GM12874 (cell line): Measurements from ENCODE around the gene HUNK.

Source experiments
- TF ChIP-seq, protein P1 (sequence below): IDR thresholded peaks from 2 replicates; pipeline ENCODE4 v1.5.1; 2011; ENCODE audit warnings: low read depth, mild to moderate bottlenecking, control low read depth, low read length, moderate library complexity; ENCODE audit not compliant: insufficient read depth

HUNK gene

GRCh38 chr21:31900121-31900895 is 27.5 kb downstream of the HUNK start:
- TF ChIP-seq, protein P1, sequence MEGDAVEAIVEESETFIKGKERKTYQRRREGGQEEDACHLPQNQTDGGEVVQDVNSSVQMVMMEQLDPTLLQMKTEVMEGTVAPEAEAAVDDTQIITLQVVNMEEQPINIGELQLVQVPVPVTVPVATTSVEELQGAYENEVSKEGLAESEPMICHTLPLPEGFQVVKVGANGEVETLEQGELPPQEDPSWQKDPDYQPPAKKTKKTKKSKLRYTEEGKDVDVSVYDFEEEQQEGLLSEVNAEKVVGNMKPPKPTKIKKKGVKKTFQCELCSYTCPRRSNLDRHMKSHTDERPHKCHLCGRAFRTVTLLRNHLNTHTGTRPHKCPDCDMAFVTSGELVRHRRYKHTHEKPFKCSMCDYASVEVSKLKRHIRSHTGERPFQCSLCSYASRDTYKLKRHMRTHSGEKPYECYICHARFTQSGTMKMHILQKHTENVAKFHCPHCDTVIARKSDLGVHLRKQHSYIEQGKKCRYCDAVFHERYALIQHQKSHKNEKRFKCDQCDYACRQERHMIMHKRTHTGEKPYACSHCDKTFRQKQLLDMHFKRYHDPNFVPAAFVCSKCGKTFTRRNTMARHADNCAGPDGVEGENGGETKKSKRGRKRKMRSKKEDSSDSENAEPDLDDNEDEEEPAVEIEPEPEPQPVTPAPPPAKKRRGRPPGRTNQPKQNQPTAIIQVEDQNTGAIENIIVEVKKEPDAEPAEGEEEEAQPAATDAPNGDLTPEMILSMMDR = no peak

DNA sequence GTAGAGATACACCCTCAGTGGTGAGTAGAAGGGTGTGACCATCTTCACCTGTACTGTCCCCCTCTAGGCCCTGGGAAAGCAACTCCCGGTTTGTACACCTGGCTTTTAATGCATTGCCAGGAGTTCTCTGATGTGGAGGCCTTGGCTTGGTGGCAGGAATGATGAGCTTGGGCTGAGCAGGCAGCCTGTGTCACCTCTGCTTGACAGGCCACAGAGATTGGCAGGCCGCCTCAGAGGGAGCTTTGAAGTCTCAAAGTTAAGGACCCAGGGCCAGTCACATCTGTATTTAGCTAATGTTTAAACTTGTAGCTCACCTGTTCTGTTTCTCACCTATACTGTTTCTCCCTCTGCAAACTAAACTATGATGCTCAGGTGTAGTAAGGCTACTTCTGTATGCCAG is 28.5 kb downstream of the HUNK start:
- TF ChIP-seq, protein P1 = no peak

GRCh38 chr21:31902438-31902837 is 29.6 kb downstream of the HUNK start:
- TF ChIP-seq, protein P1 = no peak

DNA sequence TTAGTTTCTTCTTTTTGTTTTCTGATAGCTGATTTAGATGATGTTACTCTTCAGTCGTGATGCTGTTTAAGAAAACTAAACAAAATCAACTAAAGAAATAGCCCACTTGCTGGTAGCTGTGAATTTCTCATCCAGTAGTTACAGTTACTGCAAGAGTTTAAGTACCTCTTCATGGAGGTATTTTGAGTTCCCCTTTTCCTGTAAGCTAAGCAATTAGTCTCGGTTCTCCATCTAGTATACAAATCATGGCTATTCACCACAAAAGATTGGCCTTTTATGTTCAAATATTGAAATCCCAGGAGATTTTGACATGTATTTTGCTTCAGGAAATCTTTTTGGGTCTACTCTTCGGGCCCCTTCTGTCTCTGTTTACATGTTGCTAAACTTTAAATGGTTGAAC is 31.1 kb downstream of the HUNK start:
- TF ChIP-seq, protein P1 = no peak

GRCh38 chr21:31905503-31906451 is 33.0 kb downstream of the HUNK start:
- TF ChIP-seq, protein P1 = no peak

DNA sequence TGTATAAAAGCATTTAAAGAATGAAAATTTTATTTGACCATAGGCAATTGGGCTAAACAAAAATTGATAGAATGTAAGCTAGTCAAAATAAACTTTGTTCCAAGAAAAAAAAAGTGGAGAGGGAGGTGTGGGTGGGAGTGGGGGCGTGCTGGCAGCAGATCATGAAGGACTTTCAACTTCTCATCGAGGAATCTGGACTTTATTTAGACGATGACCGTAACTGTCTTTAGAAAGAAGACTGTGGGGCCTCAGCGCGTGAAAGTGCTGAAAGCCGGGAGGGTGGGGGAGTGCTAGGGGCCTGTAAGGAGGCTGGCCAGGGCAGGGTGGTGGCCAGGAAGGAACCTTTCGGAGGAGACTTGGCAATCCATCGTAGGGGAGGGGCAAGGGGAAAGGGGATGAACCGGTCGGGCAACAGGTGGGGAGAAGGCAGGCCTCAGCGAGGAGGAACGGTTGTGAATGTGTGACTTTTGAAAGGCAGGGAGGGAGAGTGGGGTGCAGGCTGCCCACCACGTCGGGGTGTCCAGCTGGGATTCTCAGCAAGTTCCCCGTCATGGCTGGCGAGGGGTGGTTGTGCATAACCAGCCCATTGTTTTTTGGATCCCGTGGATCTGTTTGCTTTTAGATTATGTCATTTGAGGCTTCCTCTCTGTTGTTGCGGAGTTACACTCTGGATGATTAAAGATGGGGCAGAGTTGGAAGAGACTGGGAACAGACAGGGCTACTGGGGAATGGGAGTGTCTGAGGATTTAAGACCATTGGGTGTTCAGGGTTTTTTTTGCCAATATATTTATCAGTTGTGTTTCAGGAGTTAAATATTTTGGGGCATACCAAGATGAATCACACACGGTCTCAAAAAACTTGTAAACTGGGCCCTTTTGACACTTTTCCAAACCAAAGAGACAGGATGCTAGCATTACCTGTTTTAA is 35.5 kb downstream of the HUNK start:
- TF ChIP-seq, protein P1 = no peak
